Measurements from ENCODE around the gene MLLT10.

MLLT10 gene

GRCh38 chr10:21650353-21650752 is 116.3 kb downstream of the MLLT10 start:
- DNase-seq = no peak

GRCh38 chr10:21655236-21655635 is 121.2 kb downstream of the MLLT10 start:
- DNase-seq = no peak

- DNase-seq = no peak
These were observed 121.7 kb downstream of the MLLT10 start for GRCh38 chr10:21655687-21656086.

GRCh38 chr10:21661087-21661486 is 127.1 kb downstream of the MLLT10 start:
- DNase-seq = no peak

- no peak for DNase-seq
These were observed 127.9 kb downstream of the MLLT10 start for GRCh38 chr10:21661935-21662334.

GRCh38 chr10:21662635-21663034 is 128.6 kb downstream of the MLLT10 start:
- no peak for DNase-seq

- no peak for DNase-seq
These were observed 134.8 kb downstream of the MLLT10 start for GRCh38 chr10:21668831-21669230.

- DNase-seq = no peak
These were observed 136.4 kb downstream of the MLLT10 start for GRCh38 chr10:21670391-21670790.

GRCh38 chr10:21673668-21674067 is 139.6 kb downstream of the MLLT10 start:
- no peak for DNase-seq

- no peak for DNase-seq
These were observed 141.2 kb downstream of the MLLT10 start for GRCh38 chr10:21675157-21675796.

GRCh38 chr10:21677551-21677950 is 143.5 kb downstream of the MLLT10 start:
- no peak for DNase-seq

- DNase-seq = peak; percentile 27
These were observed 147.1 kb downstream of the MLLT10 start for GRCh38 chr10:21681156-21681555.

GRCh38 chr10:21687266-21688008 is 153.4 kb downstream of the MLLT10 start:
- DNase-seq = no peak

GRCh38 chr10:21688009-21688332 is 153.9 kb downstream of the MLLT10 start:
- no peak for DNase-seq

GRCh38 chr10:21688870-21689269 is 154.8 kb downstream of the MLLT10 start:
- DNase-seq = no peak

- DNase-seq = no peak
These were observed 155.8 kb downstream of the MLLT10 start for GRCh38 chr10:21689881-21690280.

- DNase-seq = no peak
These were observed 158.9 kb downstream of the MLLT10 start for GRCh38 chr10:21692916-21693315.

- DNase-seq = no peak
These were observed 159.4 kb downstream of the MLLT10 start for GRCh38 chr10:21693418-21693817.

- no peak for DNase-seq
These were observed 160.6 kb downstream of the MLLT10 start for GRCh38 chr10:21694631-21695030.

GRCh38 chr10:21696302-21696701 is 162.3 kb downstream of the MLLT10 start:
- no peak for DNase-seq

GRCh38 chr10:21699575-21699974 is 165.5 kb downstream of the MLLT10 start:
- no peak for DNase-seq

GRCh38 chr10:21700474-21700873 is 166.4 kb downstream of the MLLT10 start:
- DNase-seq = no peak

GRCh38 chr10:21702633-21703111 is 168.6 kb downstream of the MLLT10 start:
- no peak for DNase-seq

GRCh38 chr10:21705142-21705827 is 171.3 kb downstream of the MLLT10 start:
- no peak for DNase-seq

All from GF-D8 (cell line).